ENCODE measurements around the gene KCNE4.

The KCNE4 gene

DNA sequence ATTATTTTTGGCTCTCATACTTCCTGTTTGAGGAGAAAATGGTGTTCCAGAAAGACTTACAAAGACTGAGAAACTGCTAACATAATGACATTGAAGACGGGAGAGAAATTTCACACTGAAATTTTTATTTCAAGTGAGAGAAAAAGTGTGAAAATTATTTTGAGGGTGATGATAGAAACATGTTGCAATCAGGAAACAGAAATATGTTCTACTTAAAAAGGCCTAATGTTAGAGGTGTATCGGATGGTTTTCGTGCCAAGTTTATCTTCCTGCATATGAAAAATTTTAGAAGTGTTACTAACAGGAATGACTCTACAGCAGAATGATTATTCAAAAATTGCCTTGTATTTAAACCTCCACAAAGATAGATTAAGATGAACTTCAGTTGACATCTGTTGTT, 50.5 kb downstream of the KCNE4 start:
- Histone ChIP-seq H2AFZ (ENCODE audit: low read depth, low read length) (no peak overlapping the region), H4K20me1 (ENCODE audit: insufficient read depth, low read length) (no peaks in the 10 kb centered on the region), H3K27ac (ENCODE audit: low read length) (no peak overlapping the region), H3K27me3 (ENCODE audit: insufficient read depth, low read length, poor library complexity) (no peaks in the 10 kb centered on the region), H3K9me3 (ENCODE audit: insufficient read depth, low read length, severe bottlenecking) (no peaks in the 10 kb centered on the region), H3K9ac (ENCODE audit: low read depth, low read length) (no peak overlapping the region), H3K4me3 (ENCODE audit: low read depth in 1 of 2, low read length in 2 of 2) (no peak overlapping the region), H3K4me2 (ENCODE audit: insufficient read depth, low read length) (no peak overlapping the region), H3K4me1 (ENCODE audit: insufficient read depth, low read length) (no peaks in the 10 kb centered on the region), H3K79me2 (ENCODE audit: insufficient read depth, low read length) (no peaks in the 10 kb centered on the region), H3K36me3 (ENCODE audit: insufficient read depth, low read length) (no peaks in the 10 kb centered on the region)
- DNase-seq (no peak), ATAC-seq (ENCODE audit: insufficient read depth, low read depth) (no peak)
- TF ChIP-seq EZH2 (IDR thresholded peaks at IDR 0.05; ENCODE audit: borderline replicate concordance, low read depth, low read length, severe bottlenecking) = no peak
- TF ChIP-seq, protein P1, sequence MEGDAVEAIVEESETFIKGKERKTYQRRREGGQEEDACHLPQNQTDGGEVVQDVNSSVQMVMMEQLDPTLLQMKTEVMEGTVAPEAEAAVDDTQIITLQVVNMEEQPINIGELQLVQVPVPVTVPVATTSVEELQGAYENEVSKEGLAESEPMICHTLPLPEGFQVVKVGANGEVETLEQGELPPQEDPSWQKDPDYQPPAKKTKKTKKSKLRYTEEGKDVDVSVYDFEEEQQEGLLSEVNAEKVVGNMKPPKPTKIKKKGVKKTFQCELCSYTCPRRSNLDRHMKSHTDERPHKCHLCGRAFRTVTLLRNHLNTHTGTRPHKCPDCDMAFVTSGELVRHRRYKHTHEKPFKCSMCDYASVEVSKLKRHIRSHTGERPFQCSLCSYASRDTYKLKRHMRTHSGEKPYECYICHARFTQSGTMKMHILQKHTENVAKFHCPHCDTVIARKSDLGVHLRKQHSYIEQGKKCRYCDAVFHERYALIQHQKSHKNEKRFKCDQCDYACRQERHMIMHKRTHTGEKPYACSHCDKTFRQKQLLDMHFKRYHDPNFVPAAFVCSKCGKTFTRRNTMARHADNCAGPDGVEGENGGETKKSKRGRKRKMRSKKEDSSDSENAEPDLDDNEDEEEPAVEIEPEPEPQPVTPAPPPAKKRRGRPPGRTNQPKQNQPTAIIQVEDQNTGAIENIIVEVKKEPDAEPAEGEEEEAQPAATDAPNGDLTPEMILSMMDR (IDR thresholded peaks at IDR 0.05; ENCODE audit: borderline replicate concordance, extremely low read depth, low read length, poor library complexity, severe bottlenecking) = no peak

DNA sequence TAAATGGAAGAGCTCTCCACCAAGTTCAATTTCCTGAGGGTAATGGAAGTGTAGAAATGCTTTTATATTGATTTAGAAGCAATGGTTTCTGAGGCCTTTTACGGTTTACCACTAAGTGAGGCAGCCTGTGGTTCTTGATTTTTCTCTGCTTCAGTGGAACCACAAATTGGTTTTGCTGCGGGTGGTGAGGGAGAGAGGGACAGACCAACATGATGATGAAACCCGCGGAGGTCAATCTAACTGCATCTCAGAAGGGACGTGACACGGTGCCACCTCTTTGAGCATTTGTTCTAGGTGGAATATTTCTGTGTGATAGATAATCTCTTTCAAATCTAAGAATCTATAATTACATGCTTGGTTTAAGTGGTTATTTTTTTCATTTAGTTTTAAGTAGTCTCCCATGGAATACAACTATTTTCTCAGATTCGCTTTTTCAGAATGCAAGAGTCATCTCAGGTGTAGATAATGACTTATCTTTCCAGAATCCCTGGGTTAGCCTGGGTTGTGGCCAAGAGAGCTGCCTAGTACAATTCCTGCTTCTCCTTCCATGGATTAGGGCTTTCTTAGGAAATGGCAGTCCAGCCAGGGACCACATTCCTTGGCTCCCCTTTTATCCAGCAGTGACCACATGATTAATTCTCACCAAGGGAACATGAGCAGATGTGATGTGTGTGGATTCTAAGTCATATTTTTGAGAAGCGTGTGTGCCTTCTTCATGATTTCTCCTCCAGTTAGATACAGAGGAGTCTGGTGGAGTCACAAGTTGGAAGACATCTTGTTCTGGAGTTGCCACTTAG, 52.5 kb downstream of the KCNE4 start:
- DNase-seq = no peak
- Histone ChIP-seq H3K4me1 (ENCODE audit: insufficient read depth, low read length) (no peaks in the 10 kb centered on the region), H3K36me3 (ENCODE audit: insufficient read depth, low read length) (no peaks in the 10 kb centered on the region), H3K9me3 (ENCODE audit: insufficient read depth, low read length, severe bottlenecking) (no peaks in the 10 kb centered on the region), H3K27ac (ENCODE audit: low read length) (no peak overlapping the region), H2AFZ (ENCODE audit: low read depth, low read length) (no peak overlapping the region), H3K27me3 (ENCODE audit: insufficient read depth, low read length, poor library complexity) (no peaks in the 10 kb centered on the region), H4K20me1 (ENCODE audit: insufficient read depth, low read length) (no peaks in the 10 kb centered on the region), H3K9ac (ENCODE audit: low read depth, low read length) (no peak overlapping the region), H3K4me3 (ENCODE audit: low read depth in 1 of 2, low read length in 2 of 2) (no peak overlapping the region), H3K79me2 (ENCODE audit: insufficient read depth, low read length) (no peaks in the 10 kb centered on the region), H3K4me2 (ENCODE audit: insufficient read depth, low read length) (no peak overlapping the region)
- ATAC-seq (ENCODE audit: insufficient read depth, low read depth) = no peak
- TF ChIP-seq, protein P1 (IDR thresholded peaks at IDR 0.05; ENCODE audit: borderline replicate concordance, extremely low read depth, low read length, poor library complexity, severe bottlenecking) = no peak
- no peak for TF ChIP-seq EZH2 (IDR thresholded peaks at IDR 0.05; ENCODE audit: borderline replicate concordance, low read depth, low read length, severe bottlenecking)

Data from DND-41 (cell line).